Ovary (tissue), 3 donors: ENCODE data around the gene TMEM150B.

Experiments used
- POLR2A ChIP-seq: fragments of 450-650 bp; IDR thresholded peaks from one replicate; pipeline ENCODE4 v1.6.1; 2017; ENCODE audit warnings: antibody characterized with exemption, mild to moderate bottlenecking, moderate library complexity
- TF ChIP-seq, protein P1 (sequence below), 3 donors: fragments of 450-650 bp in 2 of 3; fragments of 200-600 bp in 1 of 3; IDR thresholded peaks; one replicate each; pipeline versions ENCODE4 v1.5.1 to v1.8.0; 2016 to 2022; ENCODE audit warnings: antibody characterized with exemption in 3 of 3, mild to moderate bottlenecking in 1 of 3
- donor health status: DM: no; HTN: no; CAD: no.

- TF ChIP-seq, protein P1, sequence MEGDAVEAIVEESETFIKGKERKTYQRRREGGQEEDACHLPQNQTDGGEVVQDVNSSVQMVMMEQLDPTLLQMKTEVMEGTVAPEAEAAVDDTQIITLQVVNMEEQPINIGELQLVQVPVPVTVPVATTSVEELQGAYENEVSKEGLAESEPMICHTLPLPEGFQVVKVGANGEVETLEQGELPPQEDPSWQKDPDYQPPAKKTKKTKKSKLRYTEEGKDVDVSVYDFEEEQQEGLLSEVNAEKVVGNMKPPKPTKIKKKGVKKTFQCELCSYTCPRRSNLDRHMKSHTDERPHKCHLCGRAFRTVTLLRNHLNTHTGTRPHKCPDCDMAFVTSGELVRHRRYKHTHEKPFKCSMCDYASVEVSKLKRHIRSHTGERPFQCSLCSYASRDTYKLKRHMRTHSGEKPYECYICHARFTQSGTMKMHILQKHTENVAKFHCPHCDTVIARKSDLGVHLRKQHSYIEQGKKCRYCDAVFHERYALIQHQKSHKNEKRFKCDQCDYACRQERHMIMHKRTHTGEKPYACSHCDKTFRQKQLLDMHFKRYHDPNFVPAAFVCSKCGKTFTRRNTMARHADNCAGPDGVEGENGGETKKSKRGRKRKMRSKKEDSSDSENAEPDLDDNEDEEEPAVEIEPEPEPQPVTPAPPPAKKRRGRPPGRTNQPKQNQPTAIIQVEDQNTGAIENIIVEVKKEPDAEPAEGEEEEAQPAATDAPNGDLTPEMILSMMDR (IDR thresholded peaks at IDR 0.05), result no peak
- no peak for TF ChIP-seq POLR2A
Observed at GRCh38 chr19:55264531-55264930, 60.6 kb downstream of the TMEM150B start.
